SK-N-SH treated with all-trans-retinoic acid at 6 μM for 48 hours (cell line): Measurements from ENCODE around the gene ADPRHL1.

Experiments
- ATAC-seq: fragments of 200-7000 bp; cut with Tn5 transposase; 3 replicates; pipeline ENCODE4 v1.9.1; 2020; ENCODE audit warnings: mild to moderate bottlenecking, moderate library complexity
- CREB5 ChIP-seq: fragments of 250-450 bp; sonication (Bioruptor Pico); IDR thresholded peaks from 2 replicates; pipeline ENCODE4 v1.5.1; 2020; ENCODE audit warnings: low read depth, mild to moderate bottlenecking, moderate library complexity
- CSDC2 ChIP-seq: fragments of 250-450 bp; sonication (Bioruptor Pico); IDR thresholded peaks from 2 replicates; pipeline ENCODE4 v1.5.0; 2020; ENCODE audit warnings: mild to moderate bottlenecking, moderate library complexity
- GLIS3 ChIP-seq: fragments of 250-450 bp; sonication (Bioruptor Pico); IDR thresholded peaks from 2 replicates; pipeline ENCODE4 v1.5.0; 2020; ENCODE audit warnings: mild to moderate bottlenecking, moderate library complexity
- ISL1 ChIP-seq: fragments of 250-450 bp; sonication (Bioruptor Pico); IDR thresholded peaks from 2 replicates; pipeline ENCODE4 v2.1.2; 2022; ENCODE audit warnings: mild to moderate bottlenecking, moderate library complexity
- OSR1 ChIP-seq: fragments of 250-450 bp; sonication (Bioruptor Pico); IDR thresholded peaks from 2 replicates; pipeline ENCODE4 v1.8.0; 2022; ENCODE audit warnings: moderate library complexity, mild to moderate bottlenecking, inconsistent platforms
- PATZ1 ChIP-seq: fragments of 250-450 bp; sonication (Bioruptor Pico); IDR thresholded peaks from 2 replicates; pipeline ENCODE4 v1.8.0; 2020; ENCODE audit warnings: mild to moderate bottlenecking, moderate library complexity, borderline replicate concordance
- PPARA ChIP-seq: fragments of 250-450 bp; sonication (Bioruptor Pico); IDR thresholded peaks from 2 replicates; pipeline ENCODE4 v1.5.0; 2020; ENCODE audit warnings: mild to moderate bottlenecking, borderline replicate concordance
- TCF4 ChIP-seq: fragments of 250-450 bp; sonication (Bioruptor Pico); IDR thresholded peaks from 2 replicates; pipeline ENCODE4 v1.8.0; 2021; ENCODE audit warnings: mild to moderate bottlenecking, moderate library complexity, borderline replicate concordance
- TOX ChIP-seq: fragments of 250-450 bp; sonication (Bioruptor Pico); IDR thresholded peaks from 2 replicates; pipeline ENCODE4 v1.8.0; 2021; ENCODE audit warnings: mild to moderate bottlenecking, moderate library complexity, borderline replicate concordance
- TSHZ2 ChIP-seq: fragments of 250-450 bp; sonication (Bioruptor Pico); IDR thresholded peaks from 2 replicates; pipeline ENCODE4 v1.5.0; 2020; ENCODE audit warnings: mild to moderate bottlenecking, moderate library complexity
- ZC3H10 ChIP-seq: fragments of 250-450 bp; sonication (Bioruptor Pico); IDR thresholded peaks from 2 replicates; pipeline ENCODE4 v1.5.1; 2021; ENCODE audit warnings: mild to moderate bottlenecking, moderate library complexity
- ZFP3 ChIP-seq: fragments of 250-450 bp; sonication (Bioruptor Pico); IDR thresholded peaks from 2 replicates; pipeline ENCODE4 v1.5.0; 2020; ENCODE audit warnings: mild to moderate bottlenecking, moderate library complexity
- ZNF565 ChIP-seq: fragments of 450-650 bp; formaldehyde crosslinking; conservative IDR thresholded peaks from 2 replicates; pipeline ENCODE4 v1.5.0; 2020; ENCODE audit warnings: low read depth, mild to moderate bottlenecking, moderate library complexity
- ZNF8 ChIP-seq: fragments of 450-650 bp; formaldehyde crosslinking; IDR thresholded peaks from 2 replicates; pipeline ENCODE4 v1.5.0; 2020; ENCODE audit warnings: mild to moderate bottlenecking, moderate library complexity
- TF ChIP-seq, protein P1 (sequence below): fragments of 250-450 bp; sonication (Bioruptor Pico); IDR thresholded peaks from 2 replicates; pipeline ENCODE4 v1.5.1; 2021; ENCODE audit warnings: mild to moderate bottlenecking, moderate library complexity

ADPRHL1 gene

DNA sequence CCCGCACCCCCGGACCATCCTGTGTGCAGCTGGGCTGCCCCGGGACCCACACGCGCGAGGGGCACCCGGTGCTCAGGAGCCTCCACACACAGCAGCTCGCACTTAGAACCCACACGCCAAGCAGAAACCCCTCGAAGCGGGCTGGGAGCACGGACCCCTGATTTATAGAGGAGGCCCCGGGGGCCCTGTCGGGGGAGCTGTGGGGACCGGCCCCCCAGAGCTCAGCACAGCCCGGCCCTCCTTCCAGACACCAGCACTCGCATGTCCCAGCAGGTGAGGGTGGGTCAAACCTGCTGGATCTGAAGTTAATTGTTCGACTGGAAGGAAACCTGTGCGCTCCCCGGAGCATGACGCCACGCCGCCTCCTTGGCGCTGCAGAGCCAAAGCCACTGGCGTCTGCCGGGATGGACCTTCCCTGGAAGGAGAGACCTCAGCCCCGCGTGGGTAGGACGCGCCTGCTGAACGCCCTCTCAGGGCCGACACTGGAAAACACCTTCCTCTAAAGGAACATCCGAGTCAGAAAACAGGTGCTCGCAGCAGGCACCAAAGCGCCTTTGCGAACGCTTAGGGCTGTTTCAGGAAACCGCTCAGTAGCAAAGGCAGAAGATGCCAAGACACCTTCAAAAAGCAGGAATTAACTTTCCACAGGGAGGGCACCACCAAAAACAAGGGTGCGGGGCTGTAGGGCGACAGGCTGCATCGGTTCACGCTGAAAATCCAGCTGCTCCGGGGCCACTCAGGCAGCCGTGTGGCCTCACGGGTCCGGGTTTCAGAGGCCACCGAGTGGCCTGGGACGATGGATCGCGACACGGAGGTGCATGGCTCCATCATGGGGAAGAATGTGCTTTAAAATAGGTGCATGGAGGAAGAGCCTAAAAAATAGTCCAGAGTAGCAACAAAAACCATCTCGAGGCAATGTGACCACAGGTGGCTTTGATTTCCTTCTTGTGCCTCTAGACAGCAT lies 51.6 kb downstream of the ADPRHL1 start (continued):
- no peak for TF ChIP-seq CREB5 (CRISPR knock-in tag)
- TF ChIP-seq PPARA (CRISPR knock-in tag), result no peak
- TF ChIP-seq, protein P1, sequence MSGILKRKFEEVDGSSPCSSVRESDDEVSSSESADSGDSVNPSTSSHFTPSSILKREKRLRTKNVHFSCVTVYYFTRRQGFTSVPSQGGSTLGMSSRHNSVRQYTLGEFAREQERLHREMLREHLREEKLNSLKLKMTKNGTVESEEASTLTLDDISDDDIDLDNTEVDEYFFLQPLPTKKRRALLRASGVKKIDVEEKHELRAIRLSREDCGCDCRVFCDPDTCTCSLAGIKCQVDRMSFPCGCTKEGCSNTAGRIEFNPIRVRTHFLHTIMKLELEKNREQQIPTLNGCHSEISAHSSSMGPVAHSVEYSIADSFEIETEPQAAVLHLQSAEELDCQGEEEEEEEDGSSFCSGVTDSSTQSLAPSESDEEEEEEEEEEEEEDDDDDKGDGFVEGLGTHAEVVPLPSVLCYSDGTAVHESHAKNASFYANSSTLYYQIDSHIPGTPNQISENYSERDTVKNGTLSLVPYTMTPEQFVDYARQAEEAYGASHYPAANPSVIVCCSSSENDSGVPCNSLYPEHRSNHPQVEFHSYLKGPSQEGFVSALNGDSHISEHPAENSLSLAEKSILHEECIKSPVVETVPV (CRISPR knock-in tag), result no peak
- TF ChIP-seq OSR1, result no peak
- no peak for TF ChIP-seq ZFP3 (CRISPR knock-in tag)
- TF ChIP-seq ZC3H10 (CRISPR knock-in tag), result no peak
- no peak for TF ChIP-seq ZNF8 (CRISPR knock-in tag)
- TF ChIP-seq, all 23 proteins: peak for 0

GRCh38 chr13:113400621-113401451 lies 52.5 kb downstream of the ADPRHL1 start:
- TF ChIP-seq ZNF8 (CRISPR knock-in tag) (no peak), TCF4 (no peak), ZFP3 (CRISPR knock-in tag) (no peak), ISL1 (no peak), TOX (no peak)
- ATAC-seq, result no peak

DNA sequence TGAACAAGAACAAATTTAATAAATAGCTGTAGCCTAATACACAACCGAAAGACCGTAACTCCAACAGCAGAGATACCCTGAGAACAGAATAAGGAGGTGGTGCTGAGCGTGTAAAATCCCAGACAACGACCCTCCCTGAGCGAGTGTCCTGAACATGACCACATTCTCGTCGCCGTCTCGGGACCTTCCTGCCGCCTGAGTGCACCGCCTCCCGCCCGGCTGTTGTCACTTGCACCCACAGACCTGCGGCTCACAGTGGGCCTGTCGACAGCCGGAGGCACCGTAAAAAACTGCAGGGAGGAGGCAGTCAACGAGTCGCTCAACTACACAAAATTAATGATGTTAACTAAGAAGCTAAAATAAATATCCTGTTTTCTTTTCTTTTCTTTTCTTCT lies 53.5 kb downstream of the ADPRHL1 start:
- TF ChIP-seq OSR1 (no peak), CREB5 (CRISPR knock-in tag) (no peak), TSHZ2 (CRISPR knock-in tag) (no peak), ISL1 (no peak), GLIS3 (no peak), PPARA (CRISPR knock-in tag) (no peak), CSDC2 (CRISPR knock-in tag) (no peak), ZNF8 (CRISPR knock-in tag) (no peak), PATZ1 (no peak), ZFP3 (CRISPR knock-in tag) (no peak)
- ATAC-seq, result no peak

DNA sequence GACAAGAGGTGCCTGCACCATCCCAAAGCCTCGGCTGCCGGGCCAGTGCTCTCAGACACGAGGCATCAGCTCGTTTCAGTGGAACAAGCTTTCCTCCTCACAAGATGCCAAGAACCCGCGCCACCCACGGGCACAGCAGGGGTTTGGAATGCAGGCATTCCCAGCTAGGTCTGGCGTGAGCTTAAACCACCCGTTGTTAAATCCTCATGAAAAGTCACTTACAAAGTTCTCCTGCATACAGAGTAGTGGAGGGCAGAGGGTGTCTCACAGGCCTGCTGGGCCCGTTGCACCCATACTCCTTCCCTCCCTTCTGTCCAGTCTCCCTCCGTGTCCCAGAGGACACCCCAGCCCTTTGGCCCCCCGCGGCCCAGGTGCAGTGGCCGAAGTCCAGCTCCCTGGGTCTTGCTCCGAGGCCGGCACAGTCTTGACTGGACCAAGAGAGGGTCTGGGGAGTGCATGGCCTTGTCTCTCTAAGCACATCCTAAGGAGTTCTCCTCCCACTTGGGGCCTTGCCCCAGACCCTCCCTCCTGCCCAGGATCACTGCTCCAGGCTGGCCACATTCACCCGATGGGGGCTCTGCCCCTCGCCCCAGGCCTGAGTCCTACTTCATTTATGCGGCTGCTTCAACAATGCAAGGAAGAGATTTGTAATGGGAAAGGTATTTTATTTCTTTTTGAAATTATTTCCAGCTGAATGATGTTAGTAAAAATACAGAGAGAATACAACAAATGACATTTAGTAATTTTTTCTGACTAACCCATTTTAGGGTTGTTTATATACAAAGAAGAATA lies 54.1 kb downstream of the ADPRHL1 start:
- TF ChIP-seq CREB5 (CRISPR knock-in tag), result no peak
- no peak for TF ChIP-seq TOX
- TF ChIP-seq ZNF565 (CRISPR knock-in tag), result no peak
- no peak for TF ChIP-seq ZC3H10 (CRISPR knock-in tag)
- TF ChIP-seq TCF4, result no peak
- TF ChIP-seq PPARA (CRISPR knock-in tag), result no peak
- TF ChIP-seq TSHZ2 (CRISPR knock-in tag), result no peak
- no peak for ATAC-seq
